ENCODE measurements around the gene BRF1. TPM values are rescaled to one million over a fixed set of nuclear protein-coding genes. Genes with fewer than 3 reads are reported as not detected.

Gene BRF1
- total RNA-seq, 2 experiments from 2014 or later: 39.0 to 50.9 TPM

- CTCF ChIA-PET: interaction anchor here (1.1 to 1.6 kb wide), 3 partner anchors 12 to 288 kb away, joined by 4 to 9 read pairs (median 4); no protein-coding TSS in a partner anchor
- no peak overlapping the region for H3K4me3 Mint-ChIP-seq
- POLR2A ChIA-PET: no interaction called here
- H3K4me1 Mint-ChIP-seq: peaks cover 12% of the 10 kb centered on the region
- H3K27ac Mint-ChIP-seq: peak overlapping the region; percentile 76
- no peak for DNase-seq
- H3K9me3 Mint-ChIP-seq: no peaks in the 10 kb centered on the region
- H3K27me3 Mint-ChIP-seq: peaks cover 19% of the 10 kb centered on the region
- no peaks in the 10 kb centered on the region for H3K36me3 Mint-ChIP-seq (ENCODE audit: low read depth)
These were observed 99.5 kb downstream of the BRF1 start for GRCh38 chr14:105201156-105201924.

- ChIA-PET POLR2A (no interaction called here), CTCF (interaction anchor here (1.2 to 1.6 kb wide), 2 partner anchors 151 to 289 kb away, joined by 4 to 9 read pairs; no protein-coding TSS in a partner anchor)
- Mint-ChIP-seq H3K36me3 (ENCODE audit: low read depth) (no peaks in the 10 kb centered on the region), H3K27ac (no peak overlapping the region), H3K27me3 (peaks cover 22% of the 10 kb centered on the region), H3K4me3 (no peak overlapping the region), H3K4me1 (peaks cover 14% of the 10 kb centered on the region), H3K9me3 (no peaks in the 10 kb centered on the region)
- no peak for DNase-seq
These were observed 100.2 kb downstream of the BRF1 start for GRCh38 chr14:105200641-105201040.

GRCh38 chr14:105200074-105200473, 100.7 kb downstream of the BRF1 start:
- Mint-ChIP-seq H3K36me3 (ENCODE audit: low read depth) (no peaks in the 10 kb centered on the region), H3K27me3 (peaks cover 26% of the 10 kb centered on the region), H3K4me1 (peaks cover 17% of the 10 kb centered on the region), H3K4me3 (no peak overlapping the region), H3K27ac (no peak overlapping the region), H3K9me3 (no peaks in the 10 kb centered on the region)
- POLR2A ChIA-PET: no interaction called here
- CTCF ChIA-PET: interaction anchor here (0.6 to 0.7 kb wide), 2 partner anchors 10 to 18 kb away, joined by 3 read pairs; no protein-coding TSS in a partner anchor
- no peak for DNase-seq

DNA sequence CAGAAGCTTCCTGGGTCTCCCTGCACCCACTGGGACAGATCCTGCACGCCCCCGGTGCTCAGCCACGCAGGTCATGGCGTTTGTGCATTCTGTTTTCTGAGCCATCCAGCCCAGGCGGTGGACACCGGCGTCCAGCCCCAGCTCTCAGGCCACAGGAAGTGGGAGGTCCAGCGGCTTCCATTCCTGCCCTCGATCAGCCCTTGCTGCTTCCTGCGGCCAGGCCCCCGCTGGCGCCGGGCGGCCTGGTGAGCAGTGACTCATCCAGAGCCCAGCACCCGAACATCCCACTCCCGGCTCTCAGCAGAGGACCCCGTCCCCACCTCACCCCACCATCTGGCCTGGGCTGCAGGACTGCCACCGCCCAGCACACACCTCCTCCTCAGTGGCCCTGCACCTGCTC, 101.7 kb downstream of the BRF1 start:
- H3K4me1 Mint-ChIP-seq: peaks cover 18% of the 10 kb centered on the region
- ChIA-PET POLR2A (no interaction called here), CTCF (no interaction called here)
- DNase-seq: no peak
- H3K27me3 Mint-ChIP-seq: peaks cover 26% of the 10 kb centered on the region
- no peaks in the 10 kb centered on the region for H3K36me3 Mint-ChIP-seq (ENCODE audit: low read depth)
- H3K9me3 Mint-ChIP-seq: no peaks in the 10 kb centered on the region
- no peak overlapping the region for H3K27ac Mint-ChIP-seq
- H3K4me3 Mint-ChIP-seq: no peak overlapping the region

DNA sequence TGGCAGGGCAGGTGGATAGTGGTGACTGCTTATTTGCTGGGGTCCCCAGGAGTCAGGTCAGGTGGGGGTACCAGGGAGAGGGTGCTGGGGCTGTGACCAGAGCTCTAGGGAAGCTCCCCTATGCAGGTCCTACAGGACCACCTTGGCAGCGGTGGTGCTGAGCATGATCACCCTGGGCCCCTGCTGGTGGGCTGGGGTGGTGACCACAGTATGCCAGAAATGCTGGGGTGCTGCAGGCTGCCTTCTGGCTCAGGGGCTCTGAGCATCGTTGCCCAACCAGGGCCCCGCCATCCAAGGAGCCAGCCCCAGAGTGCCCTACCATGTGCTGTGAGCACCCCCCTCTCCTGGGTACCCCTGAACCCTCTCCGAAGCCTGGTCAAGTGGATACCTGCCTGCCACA, 102.2 kb downstream of the BRF1 start:
- Mint-ChIP-seq H3K27ac (no peak overlapping the region), H3K27me3 (peaks cover 26% of the 10 kb centered on the region), H3K36me3 (ENCODE audit: low read depth) (no peaks in the 10 kb centered on the region), H3K4me3 (no peak overlapping the region), H3K4me1 (peaks cover 23% of the 10 kb centered on the region), H3K9me3 (no peaks in the 10 kb centered on the region)
- ChIA-PET POLR2A (no interaction called here), CTCF (no interaction called here)
- no peak for DNase-seq

GRCh38 chr14:105197211-105197641, 103.6 kb downstream of the BRF1 start:
- H3K9me3 Mint-ChIP-seq: no peaks in the 10 kb centered on the region
- H3K4me3 Mint-ChIP-seq: no peak overlapping the region
- no peak overlapping the region for H3K27ac Mint-ChIP-seq
- CTCF ChIA-PET: interaction anchor here (0.6 kb wide), 2 partner anchors 14 to 1073 kb away, joined by 3 read pairs; no protein-coding TSS in a partner anchor
- POLR2A ChIA-PET: no interaction called here
- peaks cover 30% of the 10 kb centered on the region for H3K4me1 Mint-ChIP-seq
- H3K27me3 Mint-ChIP-seq: peaks cover 26% of the 10 kb centered on the region
- no peak for DNase-seq
- no peaks in the 10 kb centered on the region for H3K36me3 Mint-ChIP-seq (ENCODE audit: low read depth)

- no peak for DNase-seq
- Mint-ChIP-seq H3K27me3 (peaks cover 26% of the 10 kb centered on the region), H3K9me3 (no peaks in the 10 kb centered on the region), H3K4me1 (peaks cover 24% of the 10 kb centered on the region), H3K36me3 (ENCODE audit: low read depth) (no peaks in the 10 kb centered on the region), H3K27ac (no peak overlapping the region), H3K4me3 (no peak overlapping the region)
- CTCF ChIA-PET: interaction anchor here (1.3 kb wide), 1 partner anchor 293 kb away, joined by 3 read pairs; no protein-coding TSS in a partner anchor
- POLR2A ChIA-PET: no interaction called here
These were observed 104.4 kb downstream of the BRF1 start for GRCh38 chr14:105196265-105196960.

GRCh38 chr14:105195522-105196264, 105.1 kb downstream of the BRF1 start:
- CTCF ChIA-PET: interaction anchor here (1.3 to 1.7 kb wide), 2 partner anchors 13 to 294 kb away, joined by 3 to 5 read pairs; no protein-coding TSS in a partner anchor
- DNase-seq: no peak
- H3K27ac Mint-ChIP-seq: no peak overlapping the region
- peaks cover 24% of the 10 kb centered on the region for H3K4me1 Mint-ChIP-seq
- H3K4me3 Mint-ChIP-seq: no peak overlapping the region
- no peaks in the 10 kb centered on the region for H3K9me3 Mint-ChIP-seq
- H3K36me3 Mint-ChIP-seq (ENCODE audit: low read depth): no peaks in the 10 kb centered on the region
- POLR2A ChIA-PET: no interaction called here
- H3K27me3 Mint-ChIP-seq: peaks cover 26% of the 10 kb centered on the region

GRCh38 chr14:105195051-105195450, 105.8 kb downstream of the BRF1 start:
- ChIA-PET POLR2A (no interaction called here), CTCF (interaction anchor here (0.5 to 1.7 kb wide), 5 partner anchors 12 to 1750 kb away, joined by 3 to 5 read pairs (median 4); no protein-coding TSS in a partner anchor)
- no peak for DNase-seq
- Mint-ChIP-seq H3K4me3 (no peak overlapping the region), H3K27me3 (peaks cover 26% of the 10 kb centered on the region), H3K4me1 (peaks cover 24% of the 10 kb centered on the region), H3K9me3 (no peaks in the 10 kb centered on the region), H3K36me3 (ENCODE audit: low read depth) (no peaks in the 10 kb centered on the region), H3K27ac (no peak overlapping the region)

DNA sequence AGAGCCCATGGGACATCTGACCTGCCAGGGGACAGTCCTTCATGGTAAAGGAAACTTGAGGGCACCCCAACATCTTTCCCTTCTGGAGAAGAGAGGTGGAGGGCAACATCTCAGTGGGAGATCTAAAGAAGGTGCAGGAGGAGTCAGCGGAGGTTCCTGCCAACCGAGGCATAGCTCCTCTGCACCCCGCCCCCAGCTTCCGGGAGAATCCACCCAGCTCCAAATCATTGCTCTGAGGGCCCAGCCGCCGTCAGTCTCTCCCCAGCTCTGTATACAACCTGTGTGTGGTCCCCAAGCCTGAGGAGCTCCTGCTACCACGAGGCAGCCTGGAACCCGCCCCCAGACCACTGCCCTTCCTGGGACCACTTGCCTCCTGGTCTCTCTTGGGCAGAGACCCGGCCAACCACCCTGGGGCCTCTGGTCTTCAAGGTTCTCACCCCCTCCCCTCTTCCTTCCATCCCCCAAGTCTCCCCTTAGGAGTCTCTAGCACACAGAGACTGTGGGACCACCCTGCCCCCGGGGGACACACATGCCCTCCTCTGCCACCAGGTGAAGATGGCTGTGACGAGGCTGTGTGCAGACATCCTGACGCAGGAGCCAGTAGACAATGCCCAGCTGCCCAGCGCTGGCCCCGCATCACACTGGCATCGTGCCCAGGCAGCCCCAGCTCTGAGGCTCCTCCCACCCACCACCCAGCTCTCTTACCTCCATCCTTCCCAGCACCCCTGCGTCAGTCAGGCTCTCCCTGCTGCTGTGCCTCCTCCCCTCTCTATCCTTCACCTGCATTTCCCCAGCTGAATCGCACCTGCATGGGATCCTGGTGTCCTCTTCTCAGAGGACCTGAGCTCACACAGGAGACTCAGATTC, 106.7 kb downstream of the BRF1 start:
- peaks cover 24% of the 10 kb centered on the region for H3K4me1 Mint-ChIP-seq
- peak; percentile 52 for DNase-seq
- no peaks in the 10 kb centered on the region for H3K9me3 Mint-ChIP-seq
- CTCF ChIA-PET: interaction anchor here (0.5 to 1.7 kb wide), 9 partner anchors 9 to 1749 kb away, joined by 3 to 5 read pairs (median 3); no protein-coding TSS in a partner anchor
- POLR2A ChIA-PET: no interaction called here
- no peak overlapping the region for H3K27ac Mint-ChIP-seq
- no peak overlapping the region for H3K4me3 Mint-ChIP-seq
- H3K36me3 Mint-ChIP-seq (ENCODE audit: low read depth): no peaks in the 10 kb centered on the region
- H3K27me3 Mint-ChIP-seq: peaks cover 26% of the 10 kb centered on the region

GRCh38 chr14:105192866-105193731, 107.7 kb downstream of the BRF1 start:
- peaks cover 22% of the 10 kb centered on the region for H3K27me3 Mint-ChIP-seq
- H3K4me1 Mint-ChIP-seq: peaks cover 25% of the 10 kb centered on the region
- no peak overlapping the region for H3K4me3 Mint-ChIP-seq
- H3K9me3 Mint-ChIP-seq: peaks cover 7% of the 10 kb centered on the region
- H3K36me3 Mint-ChIP-seq (ENCODE audit: low read depth): no peaks in the 10 kb centered on the region
- no peak overlapping the region for H3K27ac Mint-ChIP-seq
- no peak for DNase-seq
- POLR2A ChIA-PET: no interaction called here
- CTCF ChIA-PET: interaction anchor here (0.5 to 1.4 kb wide), 4 partner anchors 10 to 659 kb away, joined by 3 to 5 read pairs (median 3); no protein-coding TSS in a partner anchor
